ENCODE data around the gene SMC1A.
"Not testable (repeated sequence)": the region's sequence is repeated elsewhere in the genome, so short reads cannot be mapped to it uniquely, and the experiment has no call there.

The SMC1A gene

GRCh38 chrX:53422086-53422860 is at the start of gene SMC1A:
Gene SMC1A, minus strand, starts transcription at chrX:53422654. Its CDS starts 54 bp downstream, at chrX:53422600.
- DNase-seq (ENCODE audit: low read depth) = peak; percentile 80

GRCh38 chrX:53471346-53471745 is 48.9 kb upstream of the SMC1A start:
- no peak for DNase-seq (ENCODE audit: low read depth)

GRCh38 chrX:53468659-53469058 is 46.2 kb upstream of the SMC1A start:
- DNase-seq (ENCODE audit: low read depth) = not testable (repeated sequence)

- DNase-seq (ENCODE audit: low read depth) = no peak
Observed at GRCh38 chrX:53458082-53458481, 35.6 kb upstream of the SMC1A start.

- DNase-seq (ENCODE audit: low read depth) = no peak
Observed at GRCh38 chrX:53456254-53456653, 33.8 kb upstream of the SMC1A start.

GRCh38 chrX:53452812-53453211 is 30.4 kb upstream of the SMC1A start:
- no peak for DNase-seq (ENCODE audit: low read depth)

- no peak for DNase-seq (ENCODE audit: low read depth)
Observed at GRCh38 chrX:53449632-53450031, 27.2 kb upstream of the SMC1A start.

GRCh38 chrX:53447441-53447840 is 25.0 kb upstream of the SMC1A start:
- no peak for DNase-seq (ENCODE audit: low read depth)

- no peak for DNase-seq (ENCODE audit: low read depth)
Observed at GRCh38 chrX:53445977-53446376, 23.5 kb upstream of the SMC1A start.

- no peak for DNase-seq (ENCODE audit: low read depth)
Observed at GRCh38 chrX:53442322-53442631, 19.8 kb upstream of the SMC1A start.

- DNase-seq (ENCODE audit: low read depth) = peak; percentile 30
Observed at GRCh38 chrX:53441531-53442321, 19.3 kb upstream of the SMC1A start.

GRCh38 chrX:53440621-53441517 is 18.4 kb upstream of the SMC1A start:
- DNase-seq (ENCODE audit: low read depth) = no peak

GRCh38 chrX:53440101-53440500 is 17.6 kb upstream of the SMC1A start:
- no peak for DNase-seq (ENCODE audit: low read depth)

- no peak for DNase-seq (ENCODE audit: low read depth)
Observed at GRCh38 chrX:53438832-53439230, 16.4 kb upstream of the SMC1A start.

GRCh38 chrX:53438174-53438831 is 15.8 kb upstream of the SMC1A start:
- no peak for DNase-seq (ENCODE audit: low read depth)

GRCh38 chrX:53437206-53437605 is 14.8 kb upstream of the SMC1A start:
- DNase-seq (ENCODE audit: low read depth) = no peak

GRCh38 chrX:53435997-53436396 is 13.5 kb upstream of the SMC1A start:
- DNase-seq (ENCODE audit: low read depth) = peak; percentile 24

GRCh38 chrX:53433651-53434639 is 11.5 kb upstream of the SMC1A start, which contains the start of gene HSD17B10:
Gene HSD17B10, minus strand, starts transcription at chrX:53434370. Its CDS starts 25 bp downstream, at chrX:53434345.
- peak; percentile 65 for DNase-seq (ENCODE audit: low read depth)

GRCh38 chrX:53430231-53430630 is 7.8 kb upstream of the SMC1A start:
- no peak for DNase-seq (ENCODE audit: low read depth)

GRCh38 chrX:53429755-53430154 is 7.3 kb upstream of the SMC1A start:
- DNase-seq (ENCODE audit: low read depth) = no peak
